ENCODE measurements around the gene FXYD3.

GRCh38 chr19:35159606-35160005, 44.0 kb downstream of the FXYD3 start:
- no peak for TF ChIP-seq CTCF (IDR thresholded peaks at IDR 0.05)
- TF ChIP-seq POLR2A (IDR thresholded peaks at IDR 0.05): no peak
